Type B pancreatic cell (in vitro differentiated cells): Measurements from ENCODE around the gene TIGD1. TPM values are rescaled to one million over a fixed set of nuclear protein-coding genes. Genes with fewer than 3 reads are reported as not detected.
A peak's percentile ranks its signal among the peaks of the same experiment; 100 is the strongest.

ENCODE experiments used
- DNase-seq: peaks from one replicate; pipeline ENCODE4 v3.0.0; 2021; ENCODE audit warnings: mixed read lengths; ENCODE audit not compliant: unreplicated experiment; ENCODE audit errors: extremely low spot score
- H3K27ac Mint-ChIP-seq: 2 replicates; pipeline ENCODE4 v1.8.0; 2021; ENCODE audit warnings: mild to moderate bottlenecking, mixed read lengths
- H3K27me3 Mint-ChIP-seq: 2 replicates; pipeline ENCODE4 v1.8.0; 2021; ENCODE audit warnings: mixed read lengths
- H3K36me3 Mint-ChIP-seq: 2 replicates; pipeline ENCODE4 v1.8.0; 2021; ENCODE audit warnings: mixed read lengths
- H3K4me1 Mint-ChIP-seq: one replicate; pipeline ENCODE4 v1.8.0; 2021; ENCODE audit warnings: mixed read lengths; ENCODE audit not compliant: unreplicated experiment
- H3K4me3 Mint-ChIP-seq: 2 replicates; pipeline ENCODE4 v1.8.0; 2021; ENCODE audit warnings: mild to moderate bottlenecking, mixed read lengths
- H3K9me3 Mint-ChIP-seq: 2 replicates; pipeline ENCODE4 v1.8.0; 2021; ENCODE audit warnings: mixed read lengths
- CTCF ChIP-seq: fragments of 200-600 bp; sonication (generic); conservative IDR thresholded peaks from 2 replicates; pipeline ENCODE4 v1.5.0; 2021; ENCODE audit warnings: antibody characterized with exemption, mild to moderate bottlenecking
- total RNA-seq: library from RNA; stranded (reverse); gene quantifications from 2 replicates; pipeline ENCODE4 v1.2.1, GENCODE V29; 2021; ENCODE audit warnings: low replicate concordance

TIGD1 gene
- total RNA-seq, 1 donor from 2014 or later = 10.8 TPM

- Mint-ChIP-seq H3K9me3 (peaks cover 8% of the 10 kb centered on the region), H3K27me3 (no peaks in the 10 kb centered on the region), H3K36me3 (peaks cover 42% of the 10 kb centered on the region), H3K4me3 (peak overlapping the region; percentile 95), H3K4me1 (peaks cover 17% of the 10 kb centered on the region), H3K27ac (peak overlapping the region; percentile 93)
- DNase-seq = no peak
- TF ChIP-seq CTCF = no peak
Measured at GRCh38 chr2:232551776-232552175, 1.4 kb upstream of the TIGD1 start.

- peak overlapping the region; percentile 93 for H3K27ac Mint-ChIP-seq
- H3K4me1 Mint-ChIP-seq = peaks cover 17% of the 10 kb centered on the region
- H3K27me3 Mint-ChIP-seq = no peaks in the 10 kb centered on the region
- H3K36me3 Mint-ChIP-seq = peaks cover 43% of the 10 kb centered on the region
- H3K9me3 Mint-ChIP-seq = peaks cover 8% of the 10 kb centered on the region
- no peak for DNase-seq
- TF ChIP-seq CTCF = no peak
- H3K4me3 Mint-ChIP-seq = peak overlapping the region; percentile 95
Measured at GRCh38 chr2:232551250-232551638, 887 bp upstream of the TIGD1 start.

- Mint-ChIP-seq H3K27me3 (no peaks in the 10 kb centered on the region), H3K36me3 (peaks cover 38% of the 10 kb centered on the region), H3K4me3 (peak overlapping the region; percentile 95), H3K9me3 (peaks cover 8% of the 10 kb centered on the region), H3K4me1 (peaks cover 17% of the 10 kb centered on the region), H3K27ac (peak overlapping the region; percentile 93)
- TF ChIP-seq CTCF = no peak
- DNase-seq = no peak
Measured at GRCh38 chr2:232549655-232550353, 553 bp downstream of the TIGD1 start.

- H3K9me3 Mint-ChIP-seq = peaks cover 8% of the 10 kb centered on the region
- H3K27ac Mint-ChIP-seq = no peak overlapping the region
- H3K4me1 Mint-ChIP-seq = peaks cover 17% of the 10 kb centered on the region
- no peak for TF ChIP-seq CTCF
- no peaks in the 10 kb centered on the region for H3K27me3 Mint-ChIP-seq
- no peak for DNase-seq
- H3K4me3 Mint-ChIP-seq = no peak overlapping the region
- peaks cover 35% of the 10 kb centered on the region for H3K36me3 Mint-ChIP-seq
Measured at GRCh38 chr2:232547991-232548390, 2.4 kb downstream of the TIGD1 start.

- H3K27ac Mint-ChIP-seq = no peak overlapping the region
Measured at GRCh38 chr2:232545511-232546375, 4.6 kb downstream of the TIGD1 start.

More at GRCh38 chr2:232545511-232546375, 4.6 kb downstream of the TIGD1 start:
- Mint-ChIP-seq H3K4me3 (no peak overlapping the region), H3K4me1 (peaks cover 3% of the 10 kb centered on the region), H3K36me3 (peaks cover 31% of the 10 kb centered on the region), H3K9me3 (peaks cover 8% of the 10 kb centered on the region), H3K27me3 (no peaks in the 10 kb centered on the region)
- DNase-seq = no peak
- no peak for TF ChIP-seq CTCF
